Gastroesophageal sphincter (tissue), 4 donors: Measurements from ENCODE around the gene TTC7B. TPM values are rescaled to one million over a fixed set of nuclear protein-coding genes. Genes with fewer than 3 reads are reported as not detected.

Source experiments
- ATAC-seq: fragments of 150-250 bp; one replicate; pipeline ENCODE4 v1.9.1; 2016; ENCODE audit warnings: mild to moderate bottlenecking, moderate library complexity
- H3K27ac ChIP-seq, 4 donors: fragments of 200-600 bp; sonication (generic) in 3 of 4; 1 replicate in 3 of 4; 2 replicates in 1 of 4; pipeline ENCODE4 v1.5.1; 2016 to 2019
- H3K27me3 ChIP-seq: fragments of 200-600 bp; sonication (generic); one replicate; pipeline ENCODE4 v1.5.1; 2019
- H3K36me3 ChIP-seq, 2 donors: fragments of 200-600 bp; sonication (generic); one replicate each; pipeline ENCODE4 v1.5.1; 2019; ENCODE audit warnings: control low read depth in 1 of 2
- H3K4me1 ChIP-seq, 3 donors: fragments of 200-600 bp; sonication (generic); 1 replicate in 2 of 3; 2 replicates in 1 of 3; pipeline ENCODE4 v1.5.1; 2016 to 2019; ENCODE audit warnings: control low read depth in 2 of 3
- H3K4me3 ChIP-seq, 2 donors: fragments of 200-600 bp; sonication (generic); one replicate each; pipeline ENCODE4 v1.5.1; 2019; ENCODE audit warnings: mild to moderate bottlenecking in 1 of 2, moderate library complexity in 1 of 2
- H3K9me3 ChIP-seq, 3 donors: fragments of 200-600 bp; sonication (generic); one replicate each; pipeline ENCODE4 v1.5.1; 2017 to 2019; ENCODE audit warnings: control low read depth in 2 of 3
- EP300 ChIP-seq: sonication (generic); formaldehyde crosslinking; IDR thresholded peaks from one replicate; pipeline ENCODE4 v1.6.1; 2017; ENCODE audit warnings: antibody characterized with exemption, mild to moderate bottlenecking
- POLR2A ChIP-seq, 2 donors: fragments of 450-650 bp; IDR thresholded peaks; one replicate each; pipeline ENCODE4 v1.6.1; 2017; ENCODE audit warnings: antibody characterized with exemption in 2 of 2, mild to moderate bottlenecking in 2 of 2, moderate library complexity in 1 of 2
- POLR2AphosphoS5 ChIP-seq: sonication (generic); formaldehyde crosslinking; IDR thresholded peaks from one replicate; pipeline ENCODE4 v1.6.1; 2017; ENCODE audit warnings: antibody characterized with exemption
- WGBS, 2 donors: methylation state at CpG; one replicate each; pipeline ENCODE4 v1.1.5; 2018; ENCODE audit warnings: low coverage in 1 of 2; 5-methylcytosine and 5-hydroxymethylcytosine counted together
- total RNA-seq, 4 donors: library from RNA; depleted of rRNA; stranded (reverse); fragments of >200 nt; gene quantifications; one replicate each; pipeline ENCODE4 v1.1.0, GENCODE V29; 2016
- TF ChIP-seq, protein P1 (sequence below), 4 experiments: fragments of 200-600 bp in 2 of 4; fragments of 450-650 bp in 2 of 4; sonication (generic) in 1 of 4; IDR thresholded peaks; one replicate each; pipeline ENCODE4 v1.5.1; 2017 to 2019; ENCODE audit warnings: antibody characterized with exemption in 4 of 4, mild to moderate bottlenecking in 2 of 4, moderate library complexity in 2 of 4

Gene TTC7B
- total RNA-seq, 4 donors from 2014 or later, result 59.0 to 170 (median 64.1) TPM

- H3K4me1 ChIP-seq, result peaks cover 0 to 17% (median 6%) of the 10 kb centered on the region in 3 donors
- no peaks in the 10 kb centered on the region for H3K9me3 ChIP-seq
- H3K36me3 ChIP-seq, result no peaks in the 10 kb centered on the region
- 63% methylated on average over 6 of the region's 8 CpGs; no CpG with 5 or more reads in 1 of the 2 donors for WGBS, 2 donors
- H3K27ac ChIP-seq, result no peak overlapping the region
- H3K27me3 ChIP-seq, result no peaks in the 10 kb centered on the region
- ATAC-seq, result no peak
- H3K4me3 ChIP-seq, result no peak overlapping the region
- TF ChIP-seq POLR2AphosphoS5, result no peak
- TF ChIP-seq, protein P1, sequence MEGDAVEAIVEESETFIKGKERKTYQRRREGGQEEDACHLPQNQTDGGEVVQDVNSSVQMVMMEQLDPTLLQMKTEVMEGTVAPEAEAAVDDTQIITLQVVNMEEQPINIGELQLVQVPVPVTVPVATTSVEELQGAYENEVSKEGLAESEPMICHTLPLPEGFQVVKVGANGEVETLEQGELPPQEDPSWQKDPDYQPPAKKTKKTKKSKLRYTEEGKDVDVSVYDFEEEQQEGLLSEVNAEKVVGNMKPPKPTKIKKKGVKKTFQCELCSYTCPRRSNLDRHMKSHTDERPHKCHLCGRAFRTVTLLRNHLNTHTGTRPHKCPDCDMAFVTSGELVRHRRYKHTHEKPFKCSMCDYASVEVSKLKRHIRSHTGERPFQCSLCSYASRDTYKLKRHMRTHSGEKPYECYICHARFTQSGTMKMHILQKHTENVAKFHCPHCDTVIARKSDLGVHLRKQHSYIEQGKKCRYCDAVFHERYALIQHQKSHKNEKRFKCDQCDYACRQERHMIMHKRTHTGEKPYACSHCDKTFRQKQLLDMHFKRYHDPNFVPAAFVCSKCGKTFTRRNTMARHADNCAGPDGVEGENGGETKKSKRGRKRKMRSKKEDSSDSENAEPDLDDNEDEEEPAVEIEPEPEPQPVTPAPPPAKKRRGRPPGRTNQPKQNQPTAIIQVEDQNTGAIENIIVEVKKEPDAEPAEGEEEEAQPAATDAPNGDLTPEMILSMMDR (IDR thresholded peaks at IDR 0.05), result no peak
- TF ChIP-seq EP300, result no peak
- TF ChIP-seq POLR2A (IDR thresholded peaks at IDR 0.05), result no peak
Observed at GRCh38 chr14:90795744-90796143, 20.5 kb downstream of the TTC7B start.

GRCh38 chr14:90791486-90791885, 24.7 kb downstream of the TTC7B start:
- no peak overlapping the region for H3K27ac ChIP-seq
- H3K36me3 ChIP-seq, result no peaks in the 10 kb centered on the region
- no peak for TF ChIP-seq EP300
- TF ChIP-seq POLR2AphosphoS5, result no peak
- no peak for TF ChIP-seq POLR2A (IDR thresholded peaks at IDR 0.05)
- TF ChIP-seq, protein P1 (IDR thresholded peaks at IDR 0.05), result no peak
- 90% methylated on average over 2 of the region's 12 CpGs; no CpG with 5 or more reads in 1 of the 2 donors for WGBS, 2 donors
- H3K4me1 ChIP-seq, result peaks cover 0 to 14% (median 6%) of the 10 kb centered on the region in 3 donors
- no peaks in the 10 kb centered on the region for H3K9me3 ChIP-seq
- peak; percentile 22 for ATAC-seq
- H3K27me3 ChIP-seq, result no peaks in the 10 kb centered on the region
- no peak overlapping the region for H3K4me3 ChIP-seq

GRCh38 chr14:90788031-90788430, 28.2 kb downstream of the TTC7B start:
- Histone ChIP-seq H3K9me3 (no peaks in the 10 kb centered on the region), H3K4me3 (no peak overlapping the region), H3K27ac (no peak overlapping the region), H3K36me3 (peaks cover 0 to 33% of the 10 kb centered on the region in 2 donors), H3K4me1 (no peaks in the 10 kb centered on the region), H3K27me3 (no peaks in the 10 kb centered on the region)
- ATAC-seq, result peak; percentile 69
- 80 to 98% methylated on average over 1 to 6 of the region's 7 CpGs for WGBS, 2 donors
- TF ChIP-seq POLR2AphosphoS5 (no peak), EP300 (no peak), POLR2A (IDR thresholded peaks at IDR 0.05) (no peak)
- TF ChIP-seq, protein P1 (IDR thresholded peaks at IDR 0.05), result no peak

DNA sequence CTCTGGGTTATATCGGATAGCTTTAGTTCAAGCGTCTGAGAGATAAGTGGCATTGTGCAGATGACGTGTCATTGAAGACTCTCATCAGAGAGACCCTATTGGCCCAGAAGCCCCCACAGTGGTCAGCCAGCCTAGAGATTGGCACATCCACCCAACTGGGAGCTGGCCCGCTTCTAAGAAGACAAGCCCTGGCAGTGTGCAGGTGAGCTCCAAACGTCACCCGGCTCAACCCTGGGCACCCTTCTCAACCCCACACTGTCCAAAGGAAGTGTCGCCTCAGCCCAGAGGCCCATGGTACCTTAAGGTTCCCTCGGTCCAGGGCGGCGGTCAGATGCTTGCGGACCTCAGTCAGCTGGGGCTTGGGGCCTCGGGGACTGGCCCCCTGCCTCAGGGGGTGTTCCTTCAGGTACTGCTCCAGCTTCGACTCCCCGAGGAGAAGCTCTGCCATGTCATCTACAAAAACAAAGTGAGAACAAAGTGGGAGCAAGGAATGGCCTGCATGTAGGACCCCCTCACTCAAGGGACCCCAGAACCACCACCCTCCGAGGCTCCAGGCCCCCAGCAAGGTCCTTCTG, 30.3 kb downstream of the TTC7B start:
- Histone ChIP-seq H3K4me1 (no peaks in the 10 kb centered on the region), H3K4me3 (no peak overlapping the region), H3K27ac (no peak overlapping the region), H3K27me3 (no peaks in the 10 kb centered on the region), H3K36me3 (peaks cover 0 to 54% of the 10 kb centered on the region in 2 donors), H3K9me3 (no peaks in the 10 kb centered on the region)
- TF ChIP-seq EP300 (no peak), POLR2AphosphoS5 (no peak), POLR2A (IDR thresholded peaks at IDR 0.05) (no peak)
- TF ChIP-seq, protein P1 (IDR thresholded peaks at IDR 0.05), result no peak
- 100% methylated on average over 1 to 3 of the region's 15 CpGs for WGBS, 2 donors
- no peak for ATAC-seq

GRCh38 chr14:90785471-90785870, 30.8 kb downstream of the TTC7B start:
- Histone ChIP-seq H3K4me3 (no peak overlapping the region), H3K27ac (no peak overlapping the region), H3K27me3 (no peaks in the 10 kb centered on the region), H3K36me3 (peaks cover 0 to 58% of the 10 kb centered on the region in 2 donors), H3K4me1 (no peaks in the 10 kb centered on the region), H3K9me3 (no peaks in the 10 kb centered on the region)
- no peak for TF ChIP-seq EP300
- TF ChIP-seq POLR2AphosphoS5, result no peak
- TF ChIP-seq POLR2A (IDR thresholded peaks at IDR 0.05), result no peak
- peak; percentile 65 for ATAC-seq
- WGBS, 2 donors, result 47 to 100% methylated on average over 2 to 5 of the region's 7 CpGs
